Keratinocyte (primary cell): ENCODE measurements around the gene MLPH. TPM values are rescaled to one million over a fixed set of nuclear protein-coding genes. Genes with fewer than 3 reads are reported as not detected.

ENCODE experiments used
- DNase-seq: peaks from one replicate; pipeline ENCODE4 v3.0.0-alpha.2; 2011; ENCODE audit warnings: low read depth, missing footprints, low spot score
- FAIRE-seq: peaks from 2 replicates; lab custom pipeline; 2011; peaks lifted over from hg19 to GRCh38; lab: Jason Lieb, UNC
- H2AFZ ChIP-seq: 2 replicates; pipeline ENCODE4 v1.6.0; 2012; ENCODE audit warnings: low read length, control low read depth, inconsistent platforms; ENCODE audit not compliant: control insufficient read depth
- H3K27ac ChIP-seq: 2 replicates; pipeline ENCODE4 v1.5.1; 2011; ENCODE audit warnings: low read length; ENCODE audit not compliant: control insufficient read depth, insufficient read depth
- H3K27me3 ChIP-seq: 3 replicates; pipeline ENCODE4 v1.6.0; 2011; ENCODE audit warnings: low read length; ENCODE audit not compliant: control insufficient read depth, insufficient read depth; ENCODE audit errors: extremely low read depth
- H3K36me3 ChIP-seq, 2 experiments: 2 replicates in 1 of 2; 3 replicates in 1 of 2; pipeline ENCODE4 v1.5.1; 2011; ENCODE audit warnings: low read length in 2 of 2, mild to moderate bottlenecking in 1 of 2; ENCODE audit not compliant: control insufficient read depth in 2 of 2, insufficient read depth in 2 of 2; ENCODE audit errors: extremely low read depth in 1 of 2
- H3K4me1 ChIP-seq: 3 replicates; pipeline ENCODE4 v1.5.1; 2011; ENCODE audit warnings: low read length; ENCODE audit not compliant: control insufficient read depth, insufficient read depth; ENCODE audit errors: extremely low read depth
- H3K4me2 ChIP-seq: 3 replicates; pipeline ENCODE4 v1.6.0; 2011; ENCODE audit warnings: low read depth, low read length; ENCODE audit not compliant: control insufficient read depth, insufficient read depth; ENCODE audit errors: extremely low read depth
- H3K4me3 ChIP-seq, 3 experiments: fragments of 200-600 bp in 1 of 3; sonication (generic) in 1 of 3; 2 replicates in 2 of 3; 3 replicates in 1 of 3; pipeline ENCODE4 v1.5.1; 2011 to 2016; ENCODE audit warnings: low read length in 3 of 3, mild to moderate bottlenecking in 3 of 3, control low read depth in 2 of 3, inconsistent platforms in 1 of 3, low read depth in 1 of 3, mixed read lengths in 1 of 3, mixed run types in 1 of 3, moderate library complexity in 1 of 3; ENCODE audit not compliant: control insufficient read depth in 2 of 3, insufficient read depth in 2 of 3; ENCODE audit errors: extremely low read depth in 1 of 3
- H3K79me2 ChIP-seq: 2 replicates; pipeline ENCODE4 v1.6.0; 2012; ENCODE audit warnings: low read length; ENCODE audit not compliant: control insufficient read depth, insufficient read depth
- H3K9ac ChIP-seq: 3 replicates; pipeline ENCODE4 v1.6.0; 2011; ENCODE audit warnings: low read length; ENCODE audit not compliant: control insufficient read depth, insufficient read depth; ENCODE audit errors: extremely low read depth
- H3K9me1 ChIP-seq: 3 replicates; pipeline ENCODE4 v1.6.0; 2011; ENCODE audit warnings: low read length; ENCODE audit not compliant: control insufficient read depth, insufficient read depth; ENCODE audit errors: extremely low read depth
- H3K9me3 ChIP-seq: 2 replicates; pipeline ENCODE4 v1.5.1; 2012; ENCODE audit warnings: low read depth, low read length; ENCODE audit not compliant: control insufficient read depth
- H4K20me1 ChIP-seq: 3 replicates; pipeline ENCODE4 v1.6.0; 2011; ENCODE audit warnings: low read length; ENCODE audit not compliant: control insufficient read depth, insufficient read depth; ENCODE audit errors: extremely low read depth
- EZH2 ChIP-seq: IDR thresholded peaks from one replicate; pipeline ENCODE4 v1.6.1; 2012; ENCODE audit warnings: inconsistent platforms, mild to moderate bottlenecking, low read length, moderate library complexity
- dilution Hi-C: fragments of 300-500 bp; cut with MboI; formaldehyde crosslinking; loops from one replicate; pipeline ENCODE4 v1.7.0; 2020; ENCODE audit warnings: low sequenced_read_pairs; ENCODE audit not compliant: extremely low pct_ligation_motif_present
- polyA plus RNA-seq, 5 experiments: library from polyadenylated mRNA; depleted of rRNA in 3 of 5; stranded (reverse) in 3 of 5; stranded (forward) in 1 of 5; unstranded in 1 of 5; fragments of >200 nt; gene quantifications; 1 replicate in 1 of 5; 2 replicates in 3 of 5; 3 replicates in 1 of 5; pipeline versions ENCODE4 v1.2.1 to v1.2.3, GENCODE V29; 2011 to 2012; ENCODE audit warnings: missing spikeins in 2 of 5, low read depth in 1 of 5, low replicate concordance in 1 of 5
- TF ChIP-seq, protein P1 (sequence below), 3 experiments: IDR thresholded peaks in 1 of 3; conservative IDR thresholded peaks in 1 of 3; optimal IDR thresholded peaks in 1 of 3; 2 replicates in 2 of 3; 3 replicates in 1 of 3; pipeline versions ENCODE3 to v1.5.1; 2011; ENCODE audit warnings: low read length in 3 of 3, mild to moderate bottlenecking in 3 of 3, moderate library complexity in 2 of 3, control low read depth in 1 of 3, inconsistent platforms in 1 of 3; ENCODE audit not compliant: insufficient read depth in 2 of 3; ENCODE audit errors: extremely low read depth in 1 of 3

MLPH gene
- polyA plus RNA-seq, 1 donor (not counting 4 experiments of a cell fraction or from before 2014, with no cell fraction given), result 0.67 TPM

DNA sequence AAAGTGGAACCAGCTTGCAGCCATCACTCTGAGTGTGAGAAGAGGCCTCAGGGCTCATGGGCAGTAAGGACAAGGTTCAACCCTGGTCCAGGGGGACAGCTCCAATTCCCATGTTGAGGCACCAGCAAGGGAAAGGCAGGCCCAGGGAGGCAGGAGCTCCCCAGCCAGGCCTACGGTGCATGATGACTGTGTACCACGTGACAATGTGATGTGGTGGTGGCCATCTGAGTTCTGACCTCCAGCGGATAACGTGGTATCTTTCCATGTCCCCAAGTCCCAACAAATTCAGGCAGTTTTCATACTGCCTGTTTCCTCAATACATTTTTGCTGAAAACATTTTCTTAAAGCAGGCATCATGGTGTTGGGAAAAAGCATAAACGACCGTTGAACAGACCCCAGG lies 36.9 kb upstream of the MLPH start:
- Histone ChIP-seq H4K20me1 (no peaks in the 10 kb centered on the region), H3K27ac (no peak overlapping the region), H3K4me2 (no peak overlapping the region), H3K9me3 (no peaks in the 10 kb centered on the region), H3K4me1 (no peaks in the 10 kb centered on the region), H3K9ac (no peak overlapping the region), H3K79me2 (no peaks in the 10 kb centered on the region), H2AFZ (no peak overlapping the region), H3K36me3 (no peaks in the 10 kb centered on the region), H3K9me1 (no peaks in the 10 kb centered on the region), H3K27me3 (peaks cover 6% of the 10 kb centered on the region), H3K4me3 (no peak overlapping the region)
- DNase-seq (no peak), FAIRE-seq (no peak)
- TF ChIP-seq EZH2, result no peak
- dilution Hi-C loops, result no loop called here

DNA sequence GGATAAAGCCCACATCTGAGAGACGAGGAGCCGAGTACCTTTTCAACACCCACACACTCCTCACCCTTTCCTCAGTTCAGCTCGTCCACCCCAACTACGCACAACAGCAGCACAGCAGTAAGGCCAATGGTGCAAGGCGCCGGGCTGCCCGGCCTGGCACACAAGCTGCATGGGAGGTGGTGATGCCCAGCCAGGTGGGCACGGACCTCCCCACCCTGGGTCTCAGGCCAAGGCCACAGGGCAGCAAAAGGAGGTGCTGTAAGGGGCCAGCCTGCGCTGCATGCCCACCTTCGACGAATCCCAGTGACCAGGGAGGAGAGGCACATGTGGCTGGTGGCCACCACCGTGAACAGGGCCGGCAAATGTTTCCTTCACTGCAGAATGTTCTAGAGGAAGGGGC lies 36.5 kb upstream of the MLPH start:
- DNase-seq (no peak), FAIRE-seq (no peak)
- H3K36me3 ChIP-seq, result no peaks in the 10 kb centered on the region
- H4K20me1 ChIP-seq, result no peaks in the 10 kb centered on the region
- dilution Hi-C loops, result no loop called here
- no peak for TF ChIP-seq EZH2
- TF ChIP-seq, protein P1, sequence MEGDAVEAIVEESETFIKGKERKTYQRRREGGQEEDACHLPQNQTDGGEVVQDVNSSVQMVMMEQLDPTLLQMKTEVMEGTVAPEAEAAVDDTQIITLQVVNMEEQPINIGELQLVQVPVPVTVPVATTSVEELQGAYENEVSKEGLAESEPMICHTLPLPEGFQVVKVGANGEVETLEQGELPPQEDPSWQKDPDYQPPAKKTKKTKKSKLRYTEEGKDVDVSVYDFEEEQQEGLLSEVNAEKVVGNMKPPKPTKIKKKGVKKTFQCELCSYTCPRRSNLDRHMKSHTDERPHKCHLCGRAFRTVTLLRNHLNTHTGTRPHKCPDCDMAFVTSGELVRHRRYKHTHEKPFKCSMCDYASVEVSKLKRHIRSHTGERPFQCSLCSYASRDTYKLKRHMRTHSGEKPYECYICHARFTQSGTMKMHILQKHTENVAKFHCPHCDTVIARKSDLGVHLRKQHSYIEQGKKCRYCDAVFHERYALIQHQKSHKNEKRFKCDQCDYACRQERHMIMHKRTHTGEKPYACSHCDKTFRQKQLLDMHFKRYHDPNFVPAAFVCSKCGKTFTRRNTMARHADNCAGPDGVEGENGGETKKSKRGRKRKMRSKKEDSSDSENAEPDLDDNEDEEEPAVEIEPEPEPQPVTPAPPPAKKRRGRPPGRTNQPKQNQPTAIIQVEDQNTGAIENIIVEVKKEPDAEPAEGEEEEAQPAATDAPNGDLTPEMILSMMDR (optimal IDR thresholded peaks at IDR 0.05 in 1 of 3, IDR thresholded peaks at IDR 0.05 in 1 of 3, conservative IDR thresholded peaks at IDR 0.05 in 1 of 3; ENCODE audit: extremely low read depth in 1 of 3, insufficient read depth in 2 of 3, low read length in 3 of 3), result no peak
- no peaks in the 10 kb centered on the region for H3K79me2 ChIP-seq
- no peak overlapping the region for H3K4me3 ChIP-seq
- no peaks in the 10 kb centered on the region for H3K4me1 ChIP-seq
- H3K27ac ChIP-seq, result no peak overlapping the region
- no peak overlapping the region for H2AFZ ChIP-seq
- no peaks in the 10 kb centered on the region for H3K9me1 ChIP-seq
- H3K4me2 ChIP-seq, result no peak overlapping the region
- peaks cover 6% of the 10 kb centered on the region for H3K27me3 ChIP-seq
- no peak overlapping the region for H3K9ac ChIP-seq
- H3K9me3 ChIP-seq, result no peaks in the 10 kb centered on the region
